Thymus (tissue), 11 donors: Measurements from ENCODE around the gene PARD3. TPM values are rescaled to one million over a fixed set of nuclear protein-coding genes. Genes with fewer than 3 reads are reported as not detected.
A peak's percentile ranks its signal among the peaks of the same experiment; 100 is the strongest.

Experiments used
- DNase-seq, 9 donors: peaks; one replicate each; pipeline ENCODE4 v3.0.0-alpha.2; 2013; ENCODE audit warnings: low spot score in 9 of 9, low read depth in 6 of 9, missing footprints in 1 of 9
- H3K27ac ChIP-seq, 2 donors: one replicate each; pipeline ENCODE4 v1.5.1; 2013; ENCODE audit warnings: control low read depth in 1 of 2, low read depth in 1 of 2, low read length in 1 of 2, mild to moderate bottlenecking in 1 of 2, moderate library complexity in 1 of 2
- H3K27me3 ChIP-seq, 2 donors: one replicate each; pipeline ENCODE4 v1.5.1; 2013; ENCODE audit warnings: low read length in 1 of 2; ENCODE audit not compliant: control insufficient read depth in 2 of 2, insufficient read depth in 1 of 2
- H3K36me3 ChIP-seq, 2 donors: one replicate each; pipeline ENCODE4 v1.5.1; 2013; ENCODE audit warnings: low read length in 1 of 2, mild to moderate bottlenecking in 1 of 2, moderate library complexity in 1 of 2; ENCODE audit not compliant: control insufficient read depth in 2 of 2, insufficient read depth in 2 of 2
- H3K4me1 ChIP-seq, 2 donors: one replicate each; pipeline ENCODE4 v1.5.1; 2013; ENCODE audit warnings: low read length in 2 of 2; ENCODE audit not compliant: control insufficient read depth in 2 of 2, insufficient read depth in 2 of 2
- H3K4me3 ChIP-seq, 2 donors: one replicate each; pipeline ENCODE4 v1.5.1; 2013; ENCODE audit warnings: low read length in 2 of 2, control low read depth in 1 of 2, mild to moderate bottlenecking in 1 of 2
- H3K9me3 ChIP-seq, 2 donors: one replicate each; pipeline ENCODE4 v1.5.1; 2013; ENCODE audit warnings: low read length in 1 of 2, mild to moderate bottlenecking in 1 of 2; ENCODE audit not compliant: control insufficient read depth in 2 of 2, insufficient read depth in 1 of 2
- WGBS: extraction: QIAGEN DNeasy Blood & Tissue Kit; methylation state at CpG from one replicate; pipeline ENCODE4 v1.1.7; 2013; 5-methylcytosine and 5-hydroxymethylcytosine counted together
- polyA plus RNA-seq: library from polyadenylated mRNA; stranded (reverse); fragments of 200-250 nt; gene quantifications from one replicate; pipeline ENCODE4 v1.2.3, GENCODE V29; 2013
- total RNA-seq: library from RNA; stranded (reverse); fragments of 120-200 nt; gene quantifications from one replicate; pipeline ENCODE4 v1.2.4, GENCODE V29; 2013
- donor health status: healthy.

PARD3 gene
- total and polyA plus RNA-seq, 2 donors, result 13.3 to 23.5 TPM

- 86% methylated on average over 4 of the region's 4 CpGs for WGBS
- DNase-seq, result no peak
- H3K4me1 ChIP-seq, result no peaks in the 10 kb centered on the region
- no peak overlapping the region for H3K27ac ChIP-seq
- H3K27me3 ChIP-seq, result no peaks in the 10 kb centered on the region
- no peaks in the 10 kb centered on the region for H3K36me3 ChIP-seq
- H3K9me3 ChIP-seq, result no peaks in the 10 kb centered on the region
- H3K4me3 ChIP-seq, result no peak overlapping the region
Measured at GRCh38 chr10:34147641-34148304, 667.3 kb downstream of the PARD3 start.

- H3K36me3 ChIP-seq, result no peaks in the 10 kb centered on the region
- no peak for DNase-seq
- no peaks in the 10 kb centered on the region for H3K4me1 ChIP-seq
- no peak overlapping the region for H3K4me3 ChIP-seq
- 97% methylated on average over 3 of the region's 3 CpGs for WGBS
- no peak overlapping the region for H3K27ac ChIP-seq
- no peaks in the 10 kb centered on the region for H3K27me3 ChIP-seq
- no peaks in the 10 kb centered on the region for H3K9me3 ChIP-seq
Measured at GRCh38 chr10:34145715-34146114, 669.4 kb downstream of the PARD3 start.

- H3K4me3 ChIP-seq, result no peak overlapping the region
- H3K4me1 ChIP-seq, result no peaks in the 10 kb centered on the region
- WGBS, result 94% methylated on average over 2 of the region's 2 CpGs
- H3K27ac ChIP-seq, result no peak overlapping the region
- no peaks in the 10 kb centered on the region for H3K9me3 ChIP-seq
- H3K36me3 ChIP-seq, result no peaks in the 10 kb centered on the region
- H3K27me3 ChIP-seq, result no peaks in the 10 kb centered on the region
- no peak for DNase-seq
Measured at GRCh38 chr10:34143466-34143865, 671.6 kb downstream of the PARD3 start.

GRCh38 chr10:34141032-34141680, 673.9 kb downstream of the PARD3 start:
- Histone ChIP-seq H3K27me3 (no peaks in the 10 kb centered on the region), H3K27ac (no peak overlapping the region), H3K9me3 (no peaks in the 10 kb centered on the region), H3K4me1 (peaks cover 3 to 13% of the 10 kb centered on the region in 2 donors), H3K4me3 (no peak overlapping the region), H3K36me3 (no peaks in the 10 kb centered on the region)
- 97% methylated on average over 2 of the region's 2 CpGs for WGBS
- DNase-seq, result no peak

- Histone ChIP-seq H3K36me3 (no peaks in the 10 kb centered on the region), H3K4me1 (peaks cover 3 to 23% of the 10 kb centered on the region in 2 donors), H3K9me3 (no peaks in the 10 kb centered on the region), H3K27ac (no peak overlapping the region), H3K27me3 (no peaks in the 10 kb centered on the region), H3K4me3 (no peak overlapping the region)
- no peak for DNase-seq
- 96% methylated on average over 3 of the region's 3 CpGs for WGBS
Measured at GRCh38 chr10:34139559-34139958, 675.5 kb downstream of the PARD3 start.

GRCh38 chr10:34137955-34138354, 677.1 kb downstream of the PARD3 start:
- no peaks in the 10 kb centered on the region for H3K36me3 ChIP-seq

GRCh38 chr10:34137201-34137600, 677.9 kb downstream of the PARD3 start:
- Histone ChIP-seq H3K27me3 (no peaks in the 10 kb centered on the region), H3K4me3 (no peak overlapping the region), H3K36me3 (no peaks in the 10 kb centered on the region), H3K4me1 (peaks cover 3 to 23% of the 10 kb centered on the region in 2 donors), H3K9me3 (no peaks in the 10 kb centered on the region), H3K27ac (no peak overlapping the region)
- 72% methylated on average over 7 of the region's 7 CpGs for WGBS
- peak in 1 of 9 donors; percentile 32 for DNase-seq

More at GRCh38 chr10:34137955-34138354, 677.1 kb downstream of the PARD3 start:
- H3K27ac ChIP-seq, result no peak overlapping the region
- H3K4me3 ChIP-seq, result no peak overlapping the region
- peaks cover 3 to 23% of the 10 kb centered on the region in 2 donors for H3K4me1 ChIP-seq
- H3K27me3 ChIP-seq, result no peaks in the 10 kb centered on the region
- no peak for DNase-seq
- WGBS, result 96% methylated on average over 2 of the region's 2 CpGs
- H3K9me3 ChIP-seq, result no peaks in the 10 kb centered on the region

GRCh38 chr10:34135515-34135914, 679.6 kb downstream of the PARD3 start:
- 38% methylated on average over 5 of the region's 5 CpGs for WGBS
- Histone ChIP-seq H3K36me3 (peaks cover 0 to 3% of the 10 kb centered on the region in 2 donors), H3K27ac (no peak overlapping the region), H3K9me3 (no peaks in the 10 kb centered on the region), H3K4me3 (no peak overlapping the region), H3K4me1 (peaks cover 3 to 23% of the 10 kb centered on the region in 2 donors), H3K27me3 (no peaks in the 10 kb centered on the region)
- DNase-seq, result peak in 5 of 9 donors; percentile 11 to 62 (median 34)

GRCh38 chr10:34134602-34135001, 680.5 kb downstream of the PARD3 start:
- Histone ChIP-seq H3K27ac (no peak overlapping the region), H3K9me3 (no peaks in the 10 kb centered on the region), H3K4me3 (no peak overlapping the region), H3K4me1 (peaks cover 3 to 23% of the 10 kb centered on the region in 2 donors), H3K36me3 (peaks cover 0 to 3% of the 10 kb centered on the region in 2 donors), H3K27me3 (no peaks in the 10 kb centered on the region)
- DNase-seq, result no peak
- WGBS, result 97% methylated on average over 1 of the region's 1 CpG
